Activated gamma-delta T cell (primary cell): Measurements from ENCODE around the gene KIF11.

Experiments used
- DNase-seq: peaks from one replicate; lab custom pipeline; 2025; lab: John Stamatoyannopoulos, UW

Gene KIF11

DNA sequence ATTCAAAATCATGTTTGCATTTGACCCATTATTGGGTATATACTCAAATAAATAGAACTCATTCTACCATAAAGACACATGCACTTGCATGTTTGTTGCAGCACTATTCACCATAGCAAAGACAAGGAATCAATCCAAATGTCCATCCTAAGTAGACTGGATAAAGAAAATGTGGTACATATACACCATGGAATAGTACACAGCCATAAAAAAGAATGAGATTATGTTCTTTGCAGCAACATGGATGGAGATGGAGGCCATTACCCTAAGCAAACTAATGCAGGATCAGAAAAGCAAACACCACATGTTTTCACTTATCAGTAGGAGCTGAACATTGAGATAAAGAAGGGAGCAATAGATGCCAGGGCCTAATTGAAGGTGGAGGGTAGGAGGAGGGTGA is 84.8 kb downstream of the KIF11 start:
- DNase-seq: no peak

DNA sequence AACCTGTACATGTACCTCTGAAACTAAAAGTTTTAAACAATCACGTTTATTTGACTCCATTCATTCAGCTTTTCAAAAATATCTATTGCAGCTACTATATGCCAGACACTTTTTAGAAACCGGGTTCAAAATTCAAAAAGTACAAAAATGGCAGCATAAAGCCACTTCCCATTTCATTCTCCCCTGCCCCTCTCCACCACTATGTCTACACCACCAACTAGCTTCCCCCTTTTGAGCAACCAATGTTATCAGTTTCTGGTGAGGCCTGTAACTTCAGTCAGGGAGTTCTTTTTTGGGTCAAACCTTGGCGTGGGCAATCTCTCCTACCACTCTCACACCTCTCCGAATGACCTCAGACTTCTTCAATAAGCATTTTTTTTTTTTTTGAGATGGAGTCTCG is 85.3 kb downstream of the KIF11 start:
- no peak for DNase-seq

DNA sequence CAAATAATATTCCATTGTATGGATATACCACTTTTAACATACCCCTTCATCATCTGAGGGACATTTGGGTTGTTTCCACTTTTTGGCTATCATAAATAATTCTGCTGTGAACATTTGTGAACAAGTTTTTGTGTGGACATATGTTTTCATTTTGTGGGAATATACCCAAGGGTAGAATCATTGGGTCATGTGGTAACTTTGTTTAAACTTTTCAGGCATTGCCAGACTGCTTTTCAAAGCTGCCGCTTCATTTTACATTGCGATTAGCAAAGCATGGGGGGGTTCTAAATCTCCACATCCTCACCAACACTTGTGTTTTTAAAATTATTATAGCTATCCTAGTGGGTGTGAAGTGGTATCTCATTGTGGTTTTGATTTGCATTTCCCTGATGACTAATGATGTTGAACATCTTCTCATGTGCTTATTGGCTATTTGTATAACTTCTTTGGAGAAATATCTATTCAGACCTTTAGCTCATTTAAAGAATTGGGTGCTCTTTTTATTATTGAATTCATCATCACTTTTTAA is 88.4 kb downstream of the KIF11 start:
- no peak for DNase-seq

DNA sequence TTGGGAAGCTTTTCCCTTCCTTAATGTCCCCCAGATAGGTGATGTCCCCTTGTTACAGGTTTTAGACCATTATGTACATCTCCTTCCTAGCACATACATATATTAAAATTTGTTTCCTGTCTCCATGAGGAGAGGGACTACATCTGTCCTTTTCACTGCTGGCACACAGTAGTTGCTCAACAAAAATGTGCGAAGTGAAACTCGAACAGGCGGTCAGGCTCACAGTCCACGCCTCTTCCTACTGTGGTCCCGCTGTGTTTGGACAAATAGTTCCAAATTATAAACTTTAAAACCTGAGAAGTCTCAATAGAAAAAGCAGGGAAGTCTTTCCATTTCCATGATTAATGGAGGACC is 95.6 kb downstream of the KIF11 start:
- DNase-seq: no peak

DNA sequence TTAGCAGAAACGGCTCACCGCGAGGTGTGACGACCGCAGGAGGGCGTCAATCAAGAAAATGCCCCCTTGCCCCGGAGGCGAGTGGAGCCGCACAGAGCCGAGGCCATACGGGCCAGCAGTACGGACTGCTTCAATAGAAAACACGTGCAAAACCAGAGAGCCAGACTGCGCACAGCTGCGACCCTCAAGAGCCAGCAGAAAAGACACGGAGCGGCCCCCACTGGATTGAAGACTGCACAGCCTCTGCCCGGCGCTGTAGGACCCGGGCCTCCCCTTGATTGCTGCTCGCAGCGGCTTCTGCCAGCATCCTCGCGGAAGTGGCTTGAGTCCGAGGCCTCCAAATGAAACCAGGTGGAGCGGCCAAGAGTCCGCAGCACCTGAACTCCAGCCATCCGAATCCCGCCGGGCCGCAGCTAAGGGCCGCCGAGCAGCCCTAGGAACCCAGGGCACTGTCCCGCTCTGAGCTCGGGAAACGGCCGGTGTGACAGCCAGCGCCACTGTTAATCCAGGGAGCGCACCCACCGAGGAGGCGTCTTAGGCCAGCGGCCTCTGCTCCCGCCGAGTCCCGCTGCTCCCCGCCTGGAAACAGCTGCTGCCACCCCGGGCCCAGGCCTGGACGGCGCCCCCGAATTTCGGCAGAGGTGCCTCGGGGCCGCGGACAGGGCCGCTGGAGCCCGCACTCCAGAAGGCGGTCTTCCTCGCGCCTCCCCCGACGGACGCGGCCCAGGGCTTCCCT is 96.2 kb downstream of the KIF11 start:
- no peak for DNase-seq

DNA sequence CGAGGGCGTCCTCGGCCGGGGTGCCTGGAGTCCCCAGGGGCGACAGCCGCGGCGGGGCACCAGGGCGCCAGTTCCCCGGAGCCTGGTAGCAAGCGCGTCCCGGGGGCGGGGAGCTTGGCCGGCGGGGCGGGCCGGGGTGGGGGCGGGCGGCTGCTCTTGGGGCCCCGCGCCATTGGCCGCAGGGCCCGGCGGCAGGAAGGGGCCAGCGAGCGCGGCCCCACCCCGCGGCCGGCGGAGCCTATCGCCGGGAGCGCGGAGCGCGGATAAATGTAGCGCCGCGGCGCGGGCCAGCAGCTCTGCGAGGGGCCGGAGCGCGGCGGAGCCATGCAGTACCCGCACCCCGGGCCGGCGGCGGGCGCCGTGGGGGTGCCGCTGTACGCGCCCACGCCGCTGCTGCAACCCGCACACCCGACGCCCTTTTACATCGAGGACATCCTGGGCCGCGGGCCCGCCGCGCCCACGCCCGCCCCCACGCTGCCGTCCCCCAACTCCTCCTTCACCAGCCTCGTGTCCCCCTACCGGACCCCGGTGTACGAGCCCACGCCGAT is 96.8 kb downstream of the KIF11 start, which contains the start of gene HHEX:
Gene HHEX, plus strand, starts transcription at position 293 of the 548 bp plus-strand sequence. Its CDS starts 32 bp downstream, at position 325.
- DNase-seq: peak; percentile 48

DNA sequence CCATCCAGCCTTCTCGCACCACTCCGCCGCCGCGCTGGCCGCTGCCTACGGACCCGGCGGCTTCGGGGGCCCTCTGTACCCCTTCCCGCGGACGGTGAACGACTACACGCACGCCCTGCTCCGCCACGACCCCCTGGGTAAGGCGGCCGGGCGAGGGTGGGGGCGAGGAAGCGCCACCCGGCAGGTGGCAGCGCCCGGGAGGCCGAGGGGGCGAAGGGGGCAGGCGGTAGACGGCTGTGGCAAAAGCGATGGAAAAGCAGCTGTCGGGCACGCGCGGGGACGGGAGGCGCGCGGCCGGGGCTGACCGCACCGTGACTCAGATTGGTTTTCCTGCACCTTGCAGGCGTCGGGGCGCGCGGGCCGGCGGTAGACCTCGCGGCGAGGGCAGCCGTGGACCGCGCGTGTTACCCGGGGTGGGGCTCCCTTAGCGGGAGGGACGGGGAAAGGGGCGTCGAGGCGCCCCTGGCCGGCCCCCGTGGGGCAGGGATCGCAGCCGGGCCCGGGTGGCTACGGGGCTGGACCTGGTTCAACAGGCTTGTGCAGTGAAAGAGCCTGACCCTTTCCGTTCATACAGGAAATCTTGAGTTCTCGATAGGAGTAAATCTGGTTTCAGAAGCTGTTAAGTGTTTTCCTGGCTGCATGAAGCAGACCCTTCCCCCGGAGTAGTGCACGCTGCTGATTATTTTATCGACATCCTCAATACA is 97.4 kb downstream of the KIF11 start:
- DNase-seq: peak; percentile 64

DNA sequence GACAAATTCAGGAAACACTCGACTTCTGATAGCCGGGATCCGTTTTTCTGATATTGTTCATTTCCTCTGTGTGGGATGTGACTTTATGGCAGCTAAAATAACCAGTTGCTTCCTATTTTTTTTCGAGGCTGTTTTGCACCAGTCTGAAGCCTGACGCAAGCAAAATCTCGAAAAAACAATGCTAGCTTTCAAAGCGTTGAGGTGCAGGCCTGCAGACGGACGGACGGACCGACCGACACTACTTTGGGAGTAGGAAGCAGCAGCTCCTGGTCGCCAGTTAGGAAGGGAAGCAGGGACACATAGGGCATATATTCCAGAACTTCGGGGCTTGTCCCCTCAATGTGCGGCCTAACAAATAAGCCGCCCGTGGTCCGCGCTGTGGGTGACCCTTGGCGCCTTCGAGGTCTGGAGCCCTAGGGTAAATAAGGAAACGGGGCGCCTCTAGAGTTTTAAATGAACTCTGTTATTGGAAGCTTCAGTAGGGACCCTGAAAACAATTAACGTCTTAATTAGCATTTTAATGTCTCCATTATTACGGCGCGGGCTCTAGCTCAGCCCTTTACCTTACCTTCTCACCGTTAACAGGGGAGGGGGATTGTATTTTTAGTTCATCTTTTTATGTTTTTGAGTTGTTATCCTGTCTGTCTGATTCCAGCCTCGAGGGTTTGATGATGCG is 98.1 kb downstream of the KIF11 start:
- no peak for DNase-seq

DNA sequence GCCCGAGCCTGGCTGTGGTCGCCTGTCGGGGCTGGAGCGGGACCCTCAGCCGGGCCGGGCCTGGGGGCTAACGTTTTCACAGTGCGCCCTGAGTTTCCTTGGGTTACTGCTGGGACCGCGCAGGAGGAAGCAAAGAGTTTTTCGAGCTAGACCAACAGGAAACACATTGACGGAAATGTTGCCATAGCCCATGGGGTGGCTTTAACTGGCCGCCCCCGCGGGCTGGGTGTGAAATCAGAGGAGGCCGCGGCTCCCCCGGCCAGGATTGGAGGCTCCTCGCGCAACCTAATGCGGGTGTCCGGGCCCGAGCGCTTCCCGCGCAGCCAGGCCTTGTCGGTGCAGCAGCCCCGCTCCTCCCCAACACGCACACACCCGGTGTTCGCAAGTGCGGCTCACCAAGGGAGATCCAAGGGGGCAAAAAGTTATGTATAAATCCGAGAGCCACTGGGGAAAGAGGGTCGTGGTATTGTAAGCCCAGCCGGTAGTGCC is 98.7 kb downstream of the KIF11 start:
- peak; percentile 15 for DNase-seq

DNA sequence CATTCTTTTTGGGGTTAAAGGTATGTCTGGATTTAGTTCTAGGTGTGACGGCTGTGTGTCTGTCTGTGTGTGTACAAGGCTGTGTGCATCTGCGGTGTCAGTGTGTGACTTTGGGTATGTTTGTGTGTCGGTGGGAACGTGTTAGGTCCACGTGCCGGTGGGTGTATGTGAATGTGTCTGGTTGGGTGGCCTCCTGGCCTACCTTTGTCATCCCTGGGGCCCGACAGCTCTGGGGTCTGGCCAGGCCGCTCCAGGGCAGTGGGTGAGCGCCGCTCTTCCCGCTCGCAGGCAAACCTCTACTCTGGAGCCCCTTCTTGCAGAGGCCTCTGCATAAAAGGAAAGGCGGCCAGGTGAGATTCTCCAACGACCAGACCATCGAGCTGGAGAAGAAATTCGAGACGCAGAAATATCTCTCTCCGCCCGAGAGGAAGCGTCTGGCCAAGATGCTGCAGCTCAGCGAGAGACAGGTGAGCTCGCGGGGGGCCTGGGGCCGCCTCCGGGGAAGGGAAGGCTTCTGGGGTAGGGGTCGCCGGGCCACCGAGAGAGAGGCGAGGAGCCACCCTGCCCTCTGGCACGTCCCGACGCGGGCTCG is 99.2 kb downstream of the KIF11 start:
- no peak for DNase-seq

DNA sequence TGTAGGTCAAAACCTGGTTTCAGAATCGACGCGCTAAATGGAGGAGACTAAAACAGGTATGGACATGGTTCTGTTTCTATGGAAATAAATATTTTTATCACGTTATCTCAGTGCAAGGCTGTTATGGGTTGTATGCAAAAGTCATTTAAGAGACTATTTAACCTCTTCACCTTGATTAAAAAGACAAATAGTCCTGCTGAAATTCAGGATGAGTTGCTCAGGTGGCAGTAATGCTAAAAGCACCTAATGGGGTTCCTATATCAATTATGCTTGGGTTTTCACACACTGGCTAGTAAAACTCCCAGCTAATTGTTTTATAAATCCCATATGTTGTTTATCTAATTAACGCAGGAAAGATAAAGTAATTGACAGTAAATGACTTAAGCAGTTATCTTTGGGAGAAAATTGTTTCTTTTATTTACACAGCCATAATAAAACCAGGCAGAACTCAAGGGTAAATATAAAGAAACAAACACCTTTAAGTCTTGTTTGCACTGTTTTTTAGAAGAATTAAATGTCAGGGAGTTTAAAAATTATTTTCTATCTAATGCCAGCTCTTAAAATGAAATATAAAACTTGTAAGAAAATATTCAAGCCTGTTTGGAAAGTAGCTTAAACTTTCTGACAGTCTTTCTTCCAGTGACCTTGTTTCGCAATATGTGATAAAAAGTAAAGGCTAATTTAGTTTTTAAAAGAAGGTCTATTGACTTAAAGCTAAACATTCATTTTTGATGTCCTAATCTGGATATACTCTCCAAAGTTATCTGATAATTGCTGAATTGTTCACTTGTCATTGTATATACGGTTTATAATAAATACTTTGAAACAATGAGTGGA is 100.0 kb downstream of the KIF11 start:
- DNase-seq: no peak

DNA sequence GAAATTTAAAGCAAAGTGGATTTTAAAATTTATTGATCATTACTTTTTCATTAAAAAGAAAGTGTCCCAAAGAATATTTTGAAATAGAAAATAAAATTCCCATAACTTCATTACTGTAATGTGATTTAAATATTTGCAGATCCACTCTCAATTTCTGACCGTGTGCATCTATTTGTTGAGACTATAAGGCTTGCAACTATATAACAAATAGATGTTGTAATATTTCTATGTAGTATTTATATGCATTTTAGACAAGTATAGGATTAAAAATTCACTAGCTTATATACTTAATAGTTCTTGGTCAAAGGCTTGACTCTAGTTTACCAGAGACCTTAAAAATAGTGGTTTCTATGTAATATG is 100.6 kb downstream of the KIF11 start:
- no peak for DNase-seq

DNA sequence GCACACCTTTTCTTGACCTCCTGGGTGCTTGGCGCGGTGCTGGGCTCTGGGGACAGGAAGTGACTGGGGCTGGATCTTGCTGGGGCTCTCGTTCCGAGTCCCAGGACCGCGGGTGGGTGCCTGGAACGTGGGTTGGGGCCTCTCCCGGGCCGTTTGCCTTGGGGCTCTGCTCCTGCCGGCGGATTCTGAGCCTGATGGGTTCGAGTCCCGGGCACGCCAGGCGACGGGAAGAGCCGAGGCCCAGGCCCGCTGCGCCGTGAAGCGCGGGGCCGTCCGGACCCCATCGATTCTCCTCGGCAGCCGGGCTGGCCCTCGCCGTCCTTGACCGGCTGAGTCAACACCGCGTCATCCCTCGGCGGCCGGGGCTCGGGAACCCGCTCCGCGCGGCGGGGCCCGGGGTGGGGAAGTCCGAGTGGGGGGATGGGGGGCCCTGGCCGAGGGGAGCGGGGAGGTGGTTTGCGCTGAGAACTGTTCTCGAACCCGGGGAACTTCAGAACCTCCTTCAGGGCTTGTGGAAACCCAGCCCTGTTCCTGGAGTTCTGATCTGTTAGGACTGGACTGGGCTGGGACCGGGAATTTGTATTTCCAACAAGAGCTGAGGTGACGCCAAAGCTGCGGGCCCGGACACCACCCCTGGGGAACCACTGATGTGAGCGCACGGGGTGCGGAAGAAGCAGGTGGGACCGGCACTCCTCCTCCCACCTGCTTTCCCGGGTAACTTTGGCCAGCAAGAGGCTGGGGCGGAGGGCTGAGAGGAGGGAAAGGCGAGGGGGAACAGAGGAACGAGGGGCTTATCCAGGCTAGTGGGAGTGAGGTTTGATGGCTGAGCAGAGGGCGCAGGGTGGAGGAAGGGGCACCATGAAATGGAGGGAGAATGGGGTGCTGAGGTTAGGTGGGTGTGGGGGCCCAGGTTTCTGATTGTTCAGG is 103.0 kb downstream of the KIF11 start:
- no peak for DNase-seq

DNA sequence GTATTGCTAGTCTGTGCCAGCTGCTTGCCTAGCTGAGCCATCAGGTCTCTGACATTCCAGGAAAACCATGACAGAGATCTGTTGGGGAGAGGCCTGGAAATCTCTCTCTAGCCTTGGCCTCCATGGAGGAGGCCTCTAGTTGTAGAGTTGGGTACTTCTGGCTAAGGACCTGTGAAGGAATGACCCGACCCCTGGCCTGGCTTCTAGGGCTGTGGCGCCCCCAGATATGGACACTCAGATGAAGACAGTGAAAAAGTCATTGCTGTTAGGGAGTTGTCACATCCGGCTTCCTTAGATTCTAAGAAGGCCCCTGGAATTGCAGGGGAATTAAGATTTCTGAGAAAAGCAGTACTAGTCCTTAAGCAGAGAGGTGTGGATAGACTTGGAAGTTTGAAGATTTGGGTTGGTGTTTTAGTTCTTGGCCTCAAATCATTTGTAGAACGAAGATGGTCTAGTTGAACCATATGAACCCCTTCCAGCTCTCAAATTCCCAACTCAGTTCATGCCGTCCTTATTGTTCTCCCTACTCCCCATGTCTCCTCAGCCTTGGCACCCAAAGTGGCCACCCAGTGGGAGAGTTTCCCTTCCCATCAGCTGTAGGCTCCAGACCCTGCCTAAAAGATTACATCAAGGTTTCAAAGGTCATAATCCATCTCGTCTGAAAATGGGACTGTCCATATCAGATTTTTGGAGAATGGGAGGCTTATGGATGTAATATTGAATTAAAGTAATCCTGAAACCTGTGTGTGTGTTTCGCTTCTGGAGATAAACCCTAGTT is 103.9 kb downstream of the KIF11 start:
- DNase-seq: no peak

DNA sequence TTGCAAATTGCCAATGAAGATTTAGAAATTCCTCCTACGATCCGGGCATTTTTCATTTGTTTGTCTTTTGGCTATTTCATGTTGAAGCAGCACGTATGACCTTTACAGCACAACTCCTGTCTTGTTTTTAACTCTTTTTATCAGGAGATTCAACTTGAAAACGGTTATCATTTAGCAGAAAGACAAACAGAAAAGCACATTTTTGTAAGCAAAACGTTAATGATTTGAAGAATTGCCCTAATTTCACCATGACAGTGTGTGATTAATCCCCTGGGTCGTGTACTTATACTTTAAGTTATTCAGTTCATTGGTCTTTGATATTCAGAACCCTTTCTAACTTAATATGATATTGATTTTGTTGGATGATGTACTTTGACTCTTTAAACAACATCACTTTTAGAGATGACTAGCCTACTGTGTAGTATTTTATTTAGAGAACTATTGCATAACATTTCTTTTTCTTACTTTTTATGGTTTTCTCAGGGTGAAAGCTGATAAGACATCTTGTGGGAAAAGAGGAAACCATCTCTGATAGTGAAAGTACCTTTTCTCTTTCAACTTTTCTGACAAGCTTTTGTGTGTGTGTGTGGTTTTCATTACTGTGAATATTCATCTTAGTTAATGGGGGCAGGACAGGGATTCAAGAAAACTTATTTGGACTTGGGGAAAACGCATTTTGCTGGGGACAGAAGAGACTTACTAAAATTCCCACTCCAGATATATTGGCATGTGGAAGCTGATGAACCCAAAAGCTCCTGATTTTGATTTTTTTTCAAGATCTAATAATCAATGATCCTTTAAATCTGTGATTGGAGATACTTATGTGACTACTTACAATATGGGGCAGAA is 105.0 kb downstream of the KIF11 start:
- DNase-seq: no peak

DNA sequence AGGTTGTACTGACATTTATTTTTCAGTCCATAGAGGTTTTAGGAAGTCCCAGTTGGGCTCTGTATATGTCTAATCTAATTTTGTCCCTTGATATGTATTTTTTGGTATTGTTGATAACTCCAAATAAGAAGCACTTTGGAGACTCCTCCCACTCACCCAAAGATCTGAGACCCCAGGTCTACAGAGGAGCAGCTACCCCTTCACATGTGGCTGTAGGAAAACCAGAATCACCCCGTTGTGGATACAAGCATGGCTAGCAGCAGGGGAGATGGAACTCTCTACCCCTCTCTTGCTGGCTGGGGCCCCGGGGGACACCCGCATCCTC is 106.2 kb downstream of the KIF11 start:
- no peak for DNase-seq

DNA sequence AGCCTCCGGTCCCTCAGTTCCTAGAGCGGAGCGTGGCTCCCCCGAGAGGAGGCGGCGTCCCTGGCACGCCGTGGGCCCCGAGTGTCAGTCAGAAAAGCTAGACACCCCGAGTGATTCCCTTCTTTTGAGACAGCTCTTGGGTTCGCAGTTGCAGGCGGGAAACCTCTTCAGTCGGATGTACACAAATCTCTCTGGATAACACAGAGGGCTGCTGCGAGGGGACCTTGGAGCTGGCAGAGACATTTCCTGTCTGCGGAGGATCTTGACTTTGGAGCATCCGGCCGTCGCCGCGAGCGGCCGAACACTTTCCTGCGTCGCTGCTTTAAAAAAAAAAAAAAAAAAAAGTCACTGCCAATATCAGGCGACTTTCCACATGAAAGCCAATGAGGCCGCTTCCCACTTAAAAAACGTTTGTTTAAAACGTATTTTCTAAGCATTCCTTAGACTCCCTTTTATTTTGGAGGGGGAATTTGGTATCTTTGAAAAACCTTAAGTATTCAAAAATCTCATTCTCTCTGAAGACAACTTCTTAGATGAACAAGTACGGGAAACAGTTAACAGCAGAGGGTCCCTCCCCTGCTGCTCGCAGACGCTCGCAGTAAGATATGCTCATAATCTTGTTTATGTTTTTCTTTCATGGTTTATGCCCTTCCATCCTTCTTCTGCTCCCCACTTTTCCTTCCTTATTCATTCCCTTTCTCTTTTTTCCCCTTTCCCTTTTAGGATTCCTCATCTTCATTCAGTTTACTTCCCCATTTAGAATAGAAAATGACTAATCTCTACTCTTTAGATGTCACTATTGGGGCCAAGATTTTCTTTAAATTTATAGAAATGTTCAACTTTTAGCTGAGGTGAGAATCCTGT is 106.8 kb downstream of the KIF11 start:
- peak; percentile 17 for DNase-seq
